Breast epithelium (tissue), 4 donors: ENCODE measurements around the gene EPB41L1. TPM values are rescaled to one million over a fixed set of nuclear protein-coding genes. Genes with fewer than 3 reads are reported as not detected.
A peak's percentile ranks its signal among the peaks of the same experiment; 100 is the strongest.

ENCODE experiments used
- DNase-seq, 2 donors: peaks; one replicate each; pipeline ENCODE4 v3.0.0-alpha.2; 2019; ENCODE audit warnings: low spot score in 2 of 2
- H3K27ac ChIP-seq, 2 donors: fragments of 200-600 bp; sonication (generic) in 1 of 2; one replicate each; pipeline ENCODE4 v1.5.1; 2016 to 2019; ENCODE audit warnings: mild to moderate bottlenecking in 1 of 2
- H3K27me3 ChIP-seq, 2 donors: fragments of 200-600 bp; sonication (generic) in 1 of 2; one replicate each; pipeline versions ENCODE4 v1.5.1 to v1.6.0; 2017 to 2019; ENCODE audit warnings: control low read depth in 1 of 2, mild to moderate bottlenecking in 1 of 2
- H3K36me3 ChIP-seq: fragments of 200-600 bp; one replicate; pipeline ENCODE4 v1.5.1; 2019
- H3K4me1 ChIP-seq, 2 donors: fragments of 200-600 bp; sonication (generic); one replicate each; pipeline ENCODE4 v1.5.1; 2016 to 2019; ENCODE audit warnings: control low read depth in 1 of 2
- H3K4me3 ChIP-seq, 3 donors: fragments of 200-600 bp; sonication (generic); 1 replicate in 2 of 3; 2 replicates in 1 of 3; pipeline ENCODE4 v1.5.1; 2016 to 2019; ENCODE audit warnings: mild to moderate bottlenecking in 3 of 3, moderate library complexity in 2 of 3
- H3K9me3 ChIP-seq, 2 donors: fragments of 200-600 bp; sonication (generic) in 1 of 2; one replicate each; pipeline ENCODE4 v1.5.1; 2016 to 2019; ENCODE audit warnings: control low read depth in 1 of 2
- POLR2A ChIP-seq: fragments of 450-650 bp; IDR thresholded peaks from one replicate; pipeline ENCODE4 v1.6.1; 2016; ENCODE audit warnings: antibody characterized with exemption, mild to moderate bottlenecking, moderate library complexity
- POLR2AphosphoS5 ChIP-seq, 3 donors: sonication (generic); formaldehyde crosslinking; IDR thresholded peaks; one replicate each; pipeline ENCODE4 v1.6.1; 2017; ENCODE audit warnings: antibody characterized with exemption in 3 of 3
- intact Hi-C: fragments of 100-400 bp; cut with DNase I; formaldehyde crosslinking; loops from one replicate; pipeline ENCODE4 v1.15.1; 2023; ENCODE audit warnings: low total_unique reads
- total RNA-seq, 3 donors: library from RNA; depleted of rRNA; stranded (reverse); fragments of >200 nt; gene quantifications; one replicate each; pipeline ENCODE4 v1.1.0, GENCODE V29; 2016
- TF ChIP-seq, protein P1 (sequence below), 3 donors: fragments of 450-650 bp; IDR thresholded peaks; one replicate each; pipeline ENCODE4 v1.5.1; 2016 to 2017; ENCODE audit warnings: antibody characterized with exemption in 3 of 3, mild to moderate bottlenecking in 3 of 3, moderate library complexity in 3 of 3

EPB41L1 gene
- total RNA-seq, 3 donors from 2014 or later = 37.0 to 66.4 (median 43.7) TPM

DNA sequence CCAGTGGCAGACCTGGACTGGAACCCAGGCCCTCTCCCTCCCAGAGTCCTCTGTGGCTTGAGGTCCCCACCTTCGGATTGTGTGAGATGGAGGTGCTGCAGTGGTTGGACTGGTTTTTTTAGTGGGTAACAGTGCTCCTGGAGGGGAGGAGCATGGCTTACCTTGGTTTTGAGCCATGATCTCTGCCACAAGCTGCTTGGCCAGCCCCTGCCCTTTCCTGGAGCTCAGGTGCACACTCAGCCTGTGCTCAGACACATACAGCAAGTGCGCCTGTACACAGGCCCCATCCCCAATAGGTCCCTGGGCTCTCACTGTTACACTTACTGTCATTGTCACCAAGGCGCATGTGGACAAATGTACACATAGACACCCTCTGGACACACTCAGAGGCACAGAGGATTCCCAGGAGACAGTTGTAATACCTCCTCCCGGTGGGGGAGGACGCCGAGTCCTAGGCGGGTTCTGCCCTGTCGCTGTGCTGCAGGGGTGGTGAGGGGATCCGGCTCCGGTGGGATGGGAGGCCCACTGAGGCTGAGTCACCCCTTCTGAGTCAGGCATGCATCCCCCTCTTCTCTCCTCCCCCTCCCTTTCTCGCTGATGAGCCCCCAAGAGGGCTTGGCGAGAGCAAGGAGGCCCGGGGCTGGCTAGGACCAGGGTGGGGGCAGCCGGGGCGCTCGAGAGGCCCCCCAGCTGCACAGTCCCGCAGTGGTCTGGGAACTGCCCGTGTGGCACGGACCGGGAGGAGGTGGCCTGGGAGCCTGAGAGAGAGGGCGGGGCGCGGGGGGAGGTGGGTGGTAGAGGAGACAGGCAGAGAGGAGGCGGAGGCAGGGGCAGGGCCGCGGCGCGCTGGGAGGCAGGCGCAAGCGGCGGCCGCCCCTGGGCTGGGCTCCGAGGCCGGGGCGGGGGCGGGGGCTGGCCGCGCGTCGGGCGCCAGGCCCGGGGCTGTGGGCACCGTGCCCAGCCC is 522 bp upstream of the EPB41L1 start:
- Histone ChIP-seq H3K4me1 (peaks cover 0 to 9% of the 10 kb centered on the region in 2 donors), H3K27me3 (no peaks in the 10 kb centered on the region)
- intact Hi-C loops = no loop called here

DNA sequence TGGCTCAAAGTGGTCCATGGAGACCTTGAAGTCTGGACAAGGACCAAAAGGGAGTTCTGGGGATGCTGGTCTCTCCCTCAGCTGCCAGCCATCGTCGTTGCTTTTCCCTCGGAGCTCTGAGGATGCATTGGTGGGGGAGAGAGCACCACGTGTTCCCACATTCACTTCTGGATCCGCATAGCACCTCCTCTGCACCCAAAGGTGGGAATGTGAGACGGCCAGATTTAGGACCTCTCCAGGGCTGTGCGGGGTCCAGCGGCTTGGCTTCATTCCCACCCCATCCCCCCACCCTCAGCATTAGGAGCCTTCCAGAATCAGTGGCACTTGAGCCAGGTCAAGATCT is 1.1 kb downstream of the EPB41L1 start:
- Histone ChIP-seq H3K9me3 (no peaks in the 10 kb centered on the region), H3K27ac (peak overlapping the region in 1 of 2 donors; percentile 59), H3K4me1 (peaks cover 0 to 9% of the 10 kb centered on the region in 2 donors), H3K27me3 (no peaks in the 10 kb centered on the region), H3K36me3 (no peaks in the 10 kb centered on the region), H3K4me3 (peak overlapping the region in 2 of 3 donors; percentile 68 to 94)
- intact Hi-C loops = no loop called here
- DNase-seq = no peak
- TF ChIP-seq, protein P1, sequence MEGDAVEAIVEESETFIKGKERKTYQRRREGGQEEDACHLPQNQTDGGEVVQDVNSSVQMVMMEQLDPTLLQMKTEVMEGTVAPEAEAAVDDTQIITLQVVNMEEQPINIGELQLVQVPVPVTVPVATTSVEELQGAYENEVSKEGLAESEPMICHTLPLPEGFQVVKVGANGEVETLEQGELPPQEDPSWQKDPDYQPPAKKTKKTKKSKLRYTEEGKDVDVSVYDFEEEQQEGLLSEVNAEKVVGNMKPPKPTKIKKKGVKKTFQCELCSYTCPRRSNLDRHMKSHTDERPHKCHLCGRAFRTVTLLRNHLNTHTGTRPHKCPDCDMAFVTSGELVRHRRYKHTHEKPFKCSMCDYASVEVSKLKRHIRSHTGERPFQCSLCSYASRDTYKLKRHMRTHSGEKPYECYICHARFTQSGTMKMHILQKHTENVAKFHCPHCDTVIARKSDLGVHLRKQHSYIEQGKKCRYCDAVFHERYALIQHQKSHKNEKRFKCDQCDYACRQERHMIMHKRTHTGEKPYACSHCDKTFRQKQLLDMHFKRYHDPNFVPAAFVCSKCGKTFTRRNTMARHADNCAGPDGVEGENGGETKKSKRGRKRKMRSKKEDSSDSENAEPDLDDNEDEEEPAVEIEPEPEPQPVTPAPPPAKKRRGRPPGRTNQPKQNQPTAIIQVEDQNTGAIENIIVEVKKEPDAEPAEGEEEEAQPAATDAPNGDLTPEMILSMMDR (IDR thresholded peaks at IDR 0.05) = no peak
- TF ChIP-seq POLR2A (no peak), POLR2AphosphoS5 (IDR thresholded peaks at IDR 0.05) (no peak)

More for the DNA sequence above, 522 bp upstream of the EPB41L1 start:
- Histone ChIP-seq H3K27ac (peak overlapping the region; percentile 78 to 92), H3K9me3 (no peaks in the 10 kb centered on the region), H3K36me3 (no peaks in the 10 kb centered on the region), H3K4me3 (peak overlapping the region; percentile 64 to 94 (median 68))
- TF ChIP-seq POLR2A = no peak
- no peak for TF ChIP-seq POLR2AphosphoS5 (IDR thresholded peaks at IDR 0.05)
- TF ChIP-seq, protein P1 (IDR thresholded peaks at IDR 0.05) = no peak
- DNase-seq = peak; percentile 80 to 90

DNA sequence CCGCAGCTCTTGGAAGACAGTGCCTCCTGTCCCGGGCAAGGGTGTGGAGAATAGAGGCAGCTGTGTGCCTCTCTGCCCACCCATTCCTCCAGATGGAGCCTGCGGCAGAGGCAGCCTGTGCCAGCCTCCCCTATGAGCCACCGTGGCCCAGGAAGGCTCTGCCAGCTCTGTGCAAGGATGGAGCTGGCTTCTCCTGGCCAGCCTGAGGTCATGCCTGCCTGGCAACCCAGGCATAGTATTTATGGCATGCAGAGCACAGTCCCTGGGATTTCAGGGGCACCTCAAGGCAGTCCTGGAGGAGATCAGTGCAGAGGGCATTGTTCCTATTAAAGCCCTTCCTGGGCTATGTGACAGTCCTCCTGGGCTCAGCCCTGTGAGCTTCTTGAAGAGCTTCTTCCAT is 1.5 kb downstream of the EPB41L1 start:
- no peak for DNase-seq
- Histone ChIP-seq H3K9me3 (no peaks in the 10 kb centered on the region), H3K27me3 (no peaks in the 10 kb centered on the region), H3K36me3 (no peaks in the 10 kb centered on the region), H3K4me3 (peak overlapping the region in 1 of 3 donors; percentile 94), H3K27ac (no peak overlapping the region), H3K4me1 (peaks cover 0 to 9% of the 10 kb centered on the region in 2 donors)
- no peak for TF ChIP-seq POLR2AphosphoS5 (IDR thresholded peaks at IDR 0.05)
- TF ChIP-seq, protein P1 (IDR thresholded peaks at IDR 0.05) = no peak
- intact Hi-C loops = no loop called here

DNA sequence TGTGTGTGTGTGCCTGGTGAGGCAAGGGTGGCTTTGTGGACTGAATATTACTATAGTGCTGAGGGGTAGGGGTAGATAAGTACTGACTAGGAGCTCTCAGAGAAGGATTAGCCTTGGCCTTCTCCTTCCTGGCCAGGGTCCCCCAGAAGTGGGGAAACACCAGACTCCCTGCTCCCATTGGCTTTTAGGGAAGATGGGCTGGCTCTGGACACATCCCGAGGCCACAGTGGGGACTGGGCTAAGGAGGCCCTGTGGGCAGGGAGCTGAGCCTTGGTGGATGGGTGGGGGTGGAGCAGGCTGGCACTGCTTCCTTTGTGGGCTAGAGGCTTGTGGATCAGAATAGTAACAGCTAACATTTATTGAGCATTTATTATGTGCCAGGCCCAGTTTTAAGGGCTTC is 3.1 kb downstream of the EPB41L1 start:
- Histone ChIP-seq H3K27me3 (no peaks in the 10 kb centered on the region), H3K4me3 (no peak overlapping the region), H3K36me3 (no peaks in the 10 kb centered on the region), H3K27ac (no peak overlapping the region), H3K4me1 (peaks cover 0 to 9% of the 10 kb centered on the region in 2 donors), H3K9me3 (no peaks in the 10 kb centered on the region)
- no peak for DNase-seq
- no peak for TF ChIP-seq POLR2AphosphoS5 (IDR thresholded peaks at IDR 0.05)
- intact Hi-C loops = no loop called here

DNA sequence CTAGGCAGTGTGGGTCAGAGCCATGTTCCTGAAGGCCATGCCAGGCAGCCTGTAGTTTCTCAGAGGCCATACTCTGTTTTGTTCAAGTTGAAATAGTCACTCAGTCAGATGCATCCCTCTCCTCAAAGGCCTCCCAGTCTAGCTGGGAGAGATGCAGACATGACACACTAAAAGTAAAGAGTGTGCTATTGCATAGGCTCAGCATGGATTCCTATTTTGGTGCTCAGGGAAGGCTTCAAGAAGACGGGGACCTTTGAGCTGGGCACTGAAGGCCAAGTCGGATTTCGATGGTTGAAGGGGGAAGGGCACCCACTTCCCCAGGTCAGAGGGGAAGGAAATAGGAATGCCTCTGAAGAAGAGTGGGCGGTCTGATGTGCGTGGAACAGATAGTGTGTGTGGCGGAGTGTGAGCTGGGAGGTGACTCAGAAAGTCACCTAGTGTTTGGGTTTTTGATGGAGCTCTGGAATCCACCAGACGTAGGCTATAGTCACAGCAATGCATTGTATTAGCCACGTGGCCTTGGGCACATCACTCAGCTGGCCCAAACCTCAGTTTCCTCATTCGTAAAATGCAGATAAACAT is 3.7 kb downstream of the EPB41L1 start:
- Histone ChIP-seq H3K4me1 (peaks cover 0 to 9% of the 10 kb centered on the region in 2 donors), H3K27ac (no peak overlapping the region), H3K4me3 (no peak overlapping the region), H3K9me3 (no peaks in the 10 kb centered on the region), H3K36me3 (no peaks in the 10 kb centered on the region), H3K27me3 (no peaks in the 10 kb centered on the region)
- DNase-seq = no peak
- TF ChIP-seq POLR2A (no peak), POLR2AphosphoS5 (IDR thresholded peaks at IDR 0.05) (no peak)
- intact Hi-C loops = no loop called here

DNA sequence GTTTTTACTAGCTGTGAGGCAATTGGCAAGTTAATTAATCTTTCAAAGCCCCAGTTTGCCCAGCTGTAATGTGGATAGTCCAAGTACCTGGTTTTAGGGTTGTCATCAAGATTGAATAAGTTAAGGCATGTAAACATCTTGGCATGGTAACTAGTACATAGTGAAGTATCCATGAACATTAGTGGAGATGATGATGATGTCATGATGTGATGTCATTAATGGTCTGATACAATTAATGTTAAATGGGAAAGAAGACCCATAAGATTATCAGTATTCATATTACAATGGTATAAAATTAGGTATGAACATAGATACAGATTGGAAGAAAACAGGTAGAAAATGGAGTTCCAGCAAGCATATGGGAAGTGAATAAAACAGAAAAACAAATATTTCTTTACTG is 5.3 kb downstream of the EPB41L1 start:
- TF ChIP-seq POLR2A (no peak), POLR2AphosphoS5 (IDR thresholded peaks at IDR 0.05) (no peak)
- TF ChIP-seq, protein P1 (IDR thresholded peaks at IDR 0.05) = no peak
- intact Hi-C loops = no loop called here
- Histone ChIP-seq H3K36me3 (no peaks in the 10 kb centered on the region), H3K4me1 (no peaks in the 10 kb centered on the region), H3K27me3 (no peaks in the 10 kb centered on the region), H3K27ac (no peak overlapping the region), H3K4me3 (no peak overlapping the region), H3K9me3 (no peaks in the 10 kb centered on the region)
- DNase-seq = no peak
